IMR-90 (cell line): ENCODE data around the gene COPZ1. TPM values are rescaled to one million over a fixed set of nuclear protein-coding genes. Genes with fewer than 3 reads are reported as not detected.

Experiments
- ATAC-seq: fragments of 200-7000 bp; cut with Tn5 transposase; 2 replicates; pipeline ENCODE4 v1.9.1; 2020; ENCODE audit warnings: low read depth, mild to moderate bottlenecking, moderate library complexity
- BruUV-seq: library from RNA; stranded (reverse); fragments of 400-500 nt; replicated peaks from 2 replicates; lab custom pipeline; 2021; lab: Mats Ljungman, UMichigan
- CTCF ChIA-PET: fragments of 300-600 bp; formaldehyde crosslinking; extraction: SDS; loops from one replicate; lab custom pipeline; 2021; ENCODE audit warnings: antibody characterized with exemption; lab: Yijun Ruan, JAX
- POLR2A ChIA-PET: fragments of 300-600 bp; sonication (Branson Sonifier 250); formaldehyde crosslinking; loops from one replicate; lab custom pipeline; 2022; ENCODE audit warnings: antibody characterized with exemption; ENCODE audit not compliant: unreplicated experiment; lab: Charles Lee
- DNase-seq: peaks from one replicate; pipeline ENCODE4 v3.0.0; 2013
- H2AFZ ChIP-seq: replicated peaks from 2 replicates; pipeline ENCODE3; 2013; ENCODE audit warnings: low read length, mild to moderate bottlenecking; ENCODE audit not compliant: poor library complexity
- H2AK5ac ChIP-seq: 2 replicates; pipeline ENCODE4 v1.6.1; 2013; ENCODE audit warnings: low read depth, low read length, inconsistent platforms
- H2AK9ac ChIP-seq: replicated peaks from 2 replicates; pipeline ENCODE3; 2013; ENCODE audit warnings: mild to moderate bottlenecking, low read depth, low read length, moderate library complexity; ENCODE audit not compliant: poor library complexity
- H2BK120ac ChIP-seq: 2 replicates; pipeline ENCODE4 v1.6.1; 2013; ENCODE audit warnings: low read depth, low read length, inconsistent platforms
- H2BK15ac ChIP-seq: 3 replicates; pipeline ENCODE4 v1.6.1; 2013; ENCODE audit warnings: low read depth, low read length, inconsistent platforms
- H2BK20ac ChIP-seq: 2 replicates; pipeline ENCODE4 v1.6.1; 2013; ENCODE audit warnings: low read depth, mild to moderate bottlenecking, inconsistent platforms, low read length, moderate library complexity
- H2BK5ac ChIP-seq: 2 replicates; pipeline ENCODE4 v1.6.1; 2013; ENCODE audit warnings: mild to moderate bottlenecking, low read depth, low read length, inconsistent platforms; ENCODE audit not compliant: poor library complexity, severe bottlenecking
- H3K14ac ChIP-seq: replicated peaks from 2 replicates; pipeline ENCODE4 v1.6.1; 2013; ENCODE audit warnings: low read depth, low read length, inconsistent platforms
- H3K18ac ChIP-seq: 2 replicates; pipeline ENCODE4 v1.6.1; 2013; ENCODE audit warnings: low read depth, low read length, control low read depth
- H3K23ac ChIP-seq: 2 replicates; pipeline ENCODE4 v1.6.1; 2013; ENCODE audit warnings: low read depth, low read length, inconsistent platforms
- H3K27ac ChIP-seq: 2 replicates; pipeline ENCODE4 v1.5.1; 2013; ENCODE audit warnings: mild to moderate bottlenecking, control low read depth, low read length; ENCODE audit not compliant: insufficient read depth
- H3K27me3 ChIP-seq: 2 replicates; pipeline ENCODE4 v1.6.1; 2013; ENCODE audit warnings: low read length; ENCODE audit not compliant: control insufficient read depth, insufficient read depth
- H3K36me3 ChIP-seq: 2 replicates; pipeline ENCODE4 v1.6.1; 2013; ENCODE audit warnings: low read length, mixed read lengths; ENCODE audit not compliant: control insufficient read depth, insufficient read depth
- H3K4ac ChIP-seq: 2 replicates; pipeline ENCODE4 v1.6.1; 2013; ENCODE audit warnings: low read depth, low read length, inconsistent platforms
- H3K4me1 ChIP-seq: 2 replicates; pipeline ENCODE4 v1.6.1; 2013; ENCODE audit warnings: low read length, mixed read lengths; ENCODE audit not compliant: control insufficient read depth, insufficient read depth
- H3K4me2 ChIP-seq: 2 replicates; pipeline ENCODE4 v1.6.1; 2013; ENCODE audit warnings: low read depth, mild to moderate bottlenecking, control low read depth, low read length, moderate library complexity
- H3K4me3 ChIP-seq: 2 replicates; pipeline ENCODE4 v1.5.1; 2013; ENCODE audit warnings: low read depth, mild to moderate bottlenecking, control low read depth, low read length, moderate library complexity; ENCODE audit not compliant: insufficient read depth
- H3K56ac ChIP-seq: 2 replicates; pipeline ENCODE4 v1.6.1; 2013; ENCODE audit warnings: low read length, inconsistent platforms; ENCODE audit not compliant: insufficient read depth; ENCODE audit errors: extremely low read depth
- H3K79me1 ChIP-seq, 2 experiments: 2 replicates each; pipeline ENCODE4 v1.6.1; 2013; ENCODE audit warnings: low read length in 2 of 2, inconsistent platforms in 1 of 2, low read depth in 1 of 2
- H3K9ac ChIP-seq: 2 replicates; pipeline ENCODE4 v1.6.1; 2013; ENCODE audit warnings: low read depth, low read length, control low read depth
- H3K9me1 ChIP-seq: 2 replicates; pipeline ENCODE4 v1.6.1; 2013; ENCODE audit warnings: low read length, inconsistent platforms; ENCODE audit not compliant: insufficient read depth
- H3K9me3 ChIP-seq: 2 replicates; pipeline ENCODE4 v1.6.1; 2013; ENCODE audit warnings: low read length; ENCODE audit not compliant: control insufficient read depth, insufficient read depth
- H4K20me1 ChIP-seq: 2 replicates; pipeline ENCODE4 v1.6.1; 2013; ENCODE audit warnings: low read length, inconsistent platforms; ENCODE audit not compliant: insufficient read depth
- H4K5ac ChIP-seq: 2 replicates; pipeline ENCODE4 v1.6.1; 2013; ENCODE audit warnings: mild to moderate bottlenecking, low read depth, low read length, control low read depth
- H4K8ac ChIP-seq, 2 experiments: 2 replicates each; pipeline ENCODE4 v1.6.1; 2013; ENCODE audit warnings: low read depth in 2 of 2, low read length in 2 of 2, control low read depth in 1 of 2, inconsistent platforms in 1 of 2
- H4K91ac ChIP-seq: 2 replicates; pipeline ENCODE4 v1.6.1; 2013; ENCODE audit warnings: low read depth, low read length, inconsistent platforms; ENCODE audit not compliant: insufficient read depth
- CEBPB ChIP-seq: IDR thresholded peaks from 2 replicates; pipeline ENCODE4 v1.6.1; 2012; ENCODE audit warnings: low read depth, low read length, improper control_type of control experiment
- CHD1 ChIP-seq: IDR thresholded peaks from 2 replicates; pipeline ENCODE4 v1.6.1; 2012; ENCODE audit warnings: low read depth, low read length, improper control_type of control experiment
- FOS ChIP-seq: fragments of 150-350 bp; IDR thresholded peaks from 2 replicates; pipeline ENCODE4 v1.6.1; 2016; ENCODE audit warnings: low read depth, low read length
- MAFK ChIP-seq: IDR thresholded peaks from 2 replicates; pipeline ENCODE4 v1.6.1; 2012; ENCODE audit warnings: low read depth, low read length, improper control_type of control experiment
- POLR2A ChIP-seq: IDR thresholded peaks from 2 replicates; pipeline ENCODE4 v1.6.1; 2012; ENCODE audit warnings: mild to moderate bottlenecking, low read depth, low read length
- RCOR1 ChIP-seq: IDR thresholded peaks from 2 replicates; pipeline ENCODE4 v1.6.1; 2012; ENCODE audit warnings: mild to moderate bottlenecking, low read length, improper control_type of control experiment; ENCODE audit not compliant: insufficient replicate concordance
- RFX5 ChIP-seq: IDR thresholded peaks from 2 replicates; pipeline ENCODE4 v1.8.0; 2012; ENCODE audit warnings: low read depth, mild to moderate bottlenecking, low read length, moderate library complexity
- SMC3 ChIP-seq: fragments of 150-350 bp; IDR thresholded peaks from 2 replicates; pipeline ENCODE4 v1.6.1; 2016; ENCODE audit warnings: low read depth, mild to moderate bottlenecking, antibody characterized with exemption, low read length, moderate library complexity
- WGBS, 2 experiments: methylation state at CpG; one replicate each; pipeline versions ENCODE4 v1.1.5 to v1.1.7; 2013; ENCODE audit warnings: missing lambda C conversion rate in 2 of 2; ENCODE audit not compliant: insufficient read length in 1 of 2; ENCODE audit errors: extremely low coverage in 2 of 2; 5-methylcytosine and 5-hydroxymethylcytosine counted together
- dilution Hi-C: fragments of 300-500 bp; cut with HindIII; formaldehyde crosslinking; loops from one replicate; pipeline ENCODE4 v1.14.3; 2018; ENCODE audit warnings: low sequenced_read_pairs; ENCODE audit not compliant: unreplicated experiment
- in situ Hi-C: fragments of 300-500 bp; cut with MboI; formaldehyde crosslinking; loops from 3 replicates; pipeline ENCODE4 v1.14.3; 2019; ENCODE audit warnings: low sequenced_read_pairs, inconsistent platforms, mixed read lengths
- intact Hi-C: fragments of 100-400 bp; cut with micrococcal nuclease; formaldehyde crosslinking; loops from 2 replicates; pipeline ENCODE4 v1.10.0; 2022
- polyA plus RNA-seq, 3 experiments: library from polyadenylated mRNA; depleted of rRNA; stranded (reverse); fragments of >200 nt; gene quantifications; 2 replicates each; pipeline ENCODE4 v1.2.3, GENCODE V29; 2012; ENCODE audit warnings: low replicate concordance in 1 of 3
- total RNA-seq: library from RNA; depleted of rRNA; stranded (reverse); fragments of >200 nt; gene quantifications from 2 replicates; pipeline ENCODE4 v1.2.3, GENCODE V29; 2012
- TF ChIP-seq, protein P1 (sequence below): fragments of 150-350 bp; IDR thresholded peaks from 2 replicates; pipeline ENCODE4 v1.6.1; 2017; ENCODE audit warnings: mild to moderate bottlenecking, antibody characterized with exemption, low read length, low read depth
- TF ChIP-seq, protein P2 (sequence below): conservative IDR thresholded peaks from 2 replicates; pipeline ENCODE4 v1.5.1; 2012; ENCODE audit warnings: mild to moderate bottlenecking, low read depth, low read length, improper control_type of control experiment
- TF ChIP-seq, protein P3 (sequence below): fragments of 150-350 bp; IDR thresholded peaks from 2 replicates; pipeline ENCODE4 v1.6.1; 2016; ENCODE audit warnings: low read depth, mild to moderate bottlenecking, low read length, moderate library complexity, borderline replicate concordance

The COPZ1 gene
- total and polyA plus RNA-seq, 2 of the 4 experiments (the other 2 are of a cell fraction): 187 to 382 TPM

DNA sequence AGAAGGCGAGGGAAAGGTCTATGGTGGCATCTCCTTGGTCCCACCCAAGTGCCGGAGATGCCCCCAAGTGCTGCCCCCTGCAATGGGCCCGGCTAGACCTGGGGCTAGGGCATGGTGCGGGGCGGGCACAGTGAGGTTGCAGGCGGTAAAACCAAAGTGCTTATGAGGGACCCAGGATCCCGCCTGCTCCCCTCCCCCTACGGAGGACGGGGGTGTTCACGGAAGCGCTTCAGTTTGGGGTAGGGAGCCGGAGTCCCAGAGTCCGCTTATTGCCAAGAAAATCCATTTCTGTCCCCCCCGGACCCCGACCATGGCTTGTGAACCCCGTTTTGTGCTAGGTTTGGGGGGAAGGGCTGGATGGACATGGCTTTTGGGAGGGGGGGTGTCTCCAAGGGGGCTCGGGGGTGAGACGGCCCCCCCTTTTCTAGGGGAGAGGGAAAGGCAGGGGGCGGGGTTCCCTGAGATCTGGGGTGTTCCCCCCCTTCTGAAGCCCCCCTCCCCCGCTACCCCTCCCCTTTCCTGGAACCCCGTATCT lies 44.7 kb downstream of the COPZ1 start:
- Histone ChIP-seq H3K9ac (no peak overlapping the region), H2BK120ac (peak overlapping the region; percentile 26; the same call in 1 of the 2 replicates), H3K56ac (no peak overlapping the region), H3K9me1 (no peaks in the 10 kb centered on the region; the same call in 1 of the 2 replicates), H2BK20ac (no peak overlapping the region), H4K5ac (no peak overlapping the region), H4K20me1 (no peaks in the 10 kb centered on the region), H3K4me1 (peaks cover 10% of the 10 kb centered on the region; the same call in 1 of the 2 replicates), H3K23ac (no peak overlapping the region), H2AK9ac (peak overlapping the region; percentile 75), H3K14ac (no peak overlapping the region), H3K79me1 (no peaks in the 10 kb centered on the region), H2BK5ac (no peak overlapping the region), H3K9me3 (no peaks in the 10 kb centered on the region), H3K4ac (no peak overlapping the region), H2AK5ac (no peak overlapping the region), H3K27me3 (no peaks in the 10 kb centered on the region), H3K18ac (no peak overlapping the region), H2AFZ (peak overlapping the region; percentile 89), H3K4me2 (no peak overlapping the region), H2BK15ac (no peak overlapping the region), H3K4me3 (no peak overlapping the region), H4K91ac (no peak overlapping the region), H3K36me3 (peaks cover 1% of the 10 kb centered on the region; the same call in 1 of the 2 replicates), H3K27ac (no peak overlapping the region), H4K8ac (no peak overlapping the region)
- POLR2A ChIA-PET: interaction anchor here (1.0 kb wide), 1 partner anchor 10 kb away, joined by 4 read pairs; no protein-coding TSS in a partner anchor
- CTCF ChIA-PET: interaction anchor here (0.9 to 1.8 kb wide), 7 partner anchors 10 to 155 kb away, joined by 3 to 10 read pairs (median 6); no protein-coding TSS in a partner anchor
- in situ Hi-C loops: loop anchor here (10.0 kb wide), 1 partner anchor 375 kb away; no protein-coding TSS in a partner anchor
- WGBS, 2 experiments: no CpG with 5 or more reads among the region's 21 CpGs
- TSS peak; percentile 57 for BruUV-seq
- no peak for DNase-seq
- intact Hi-C loops: loop anchor here (1.0 kb wide), 3 partner anchors 10 to 70 kb away; no protein-coding TSS in a partner anchor
- no peak for TF ChIP-seq RCOR1
- no peak for TF ChIP-seq FOS
- TF ChIP-seq SMC3: no peak
- TF ChIP-seq CHD1: no peak
- TF ChIP-seq RFX5: no peak
- TF ChIP-seq POLR2A: no peak
- TF ChIP-seq MAFK: no peak
- TF ChIP-seq, protein P1, sequence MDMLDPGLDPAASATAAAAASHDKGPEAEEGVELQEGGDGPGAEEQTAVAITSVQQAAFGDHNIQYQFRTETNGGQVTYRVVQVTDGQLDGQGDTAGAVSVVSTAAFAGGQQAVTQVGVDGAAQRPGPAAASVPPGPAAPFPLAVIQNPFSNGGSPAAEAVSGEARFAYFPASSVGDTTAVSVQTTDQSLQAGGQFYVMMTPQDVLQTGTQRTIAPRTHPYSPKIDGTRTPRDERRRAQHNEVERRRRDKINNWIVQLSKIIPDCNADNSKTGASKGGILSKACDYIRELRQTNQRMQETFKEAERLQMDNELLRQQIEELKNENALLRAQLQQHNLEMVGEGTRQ: no peak
- TF ChIP-seq, protein P2, sequence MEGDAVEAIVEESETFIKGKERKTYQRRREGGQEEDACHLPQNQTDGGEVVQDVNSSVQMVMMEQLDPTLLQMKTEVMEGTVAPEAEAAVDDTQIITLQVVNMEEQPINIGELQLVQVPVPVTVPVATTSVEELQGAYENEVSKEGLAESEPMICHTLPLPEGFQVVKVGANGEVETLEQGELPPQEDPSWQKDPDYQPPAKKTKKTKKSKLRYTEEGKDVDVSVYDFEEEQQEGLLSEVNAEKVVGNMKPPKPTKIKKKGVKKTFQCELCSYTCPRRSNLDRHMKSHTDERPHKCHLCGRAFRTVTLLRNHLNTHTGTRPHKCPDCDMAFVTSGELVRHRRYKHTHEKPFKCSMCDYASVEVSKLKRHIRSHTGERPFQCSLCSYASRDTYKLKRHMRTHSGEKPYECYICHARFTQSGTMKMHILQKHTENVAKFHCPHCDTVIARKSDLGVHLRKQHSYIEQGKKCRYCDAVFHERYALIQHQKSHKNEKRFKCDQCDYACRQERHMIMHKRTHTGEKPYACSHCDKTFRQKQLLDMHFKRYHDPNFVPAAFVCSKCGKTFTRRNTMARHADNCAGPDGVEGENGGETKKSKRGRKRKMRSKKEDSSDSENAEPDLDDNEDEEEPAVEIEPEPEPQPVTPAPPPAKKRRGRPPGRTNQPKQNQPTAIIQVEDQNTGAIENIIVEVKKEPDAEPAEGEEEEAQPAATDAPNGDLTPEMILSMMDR: no peak
- TF ChIP-seq CEBPB: no peak
- TF ChIP-seq, protein P3, sequence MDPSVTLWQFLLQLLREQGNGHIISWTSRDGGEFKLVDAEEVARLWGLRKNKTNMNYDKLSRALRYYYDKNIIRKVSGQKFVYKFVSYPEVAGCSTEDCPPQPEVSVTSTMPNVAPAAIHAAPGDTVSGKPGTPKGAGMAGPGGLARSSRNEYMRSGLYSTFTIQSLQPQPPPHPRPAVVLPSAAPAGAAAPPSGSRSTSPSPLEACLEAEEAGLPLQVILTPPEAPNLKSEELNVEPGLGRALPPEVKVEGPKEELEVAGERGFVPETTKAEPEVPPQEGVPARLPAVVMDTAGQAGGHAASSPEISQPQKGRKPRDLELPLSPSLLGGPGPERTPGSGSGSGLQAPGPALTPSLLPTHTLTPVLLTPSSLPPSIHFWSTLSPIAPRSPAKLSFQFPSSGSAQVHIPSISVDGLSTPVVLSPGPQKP: no peak
- ATAC-seq: no peak
- dilution Hi-C loops: no loop called here
